Activated CD4-positive, alpha-beta memory T cell treated with anti-CD3 and anti-CD28 coated beads for 36 hours (primary cell): ENCODE measurements around the gene AOC2. TPM values are rescaled to one million over a fixed set of nuclear protein-coding genes. Genes with fewer than 3 reads are reported as not detected.
"Not testable (repeated sequence)": the region's sequence is repeated elsewhere in the genome, so short reads cannot be mapped to it uniquely, and the experiment has no call there.

Source experiments
- CTCF ChIA-PET: fragments of 350-600 bp; sonication (Branson Sonifier 250); formaldehyde crosslinking; loops from one replicate; lab custom pipeline; 2021; ENCODE audit warnings: antibody characterized with exemption, inconsistent platforms; lab: Charles Lee
- POLR2A ChIA-PET: fragments of 350-600 bp; sonication (Branson Sonifier 250); formaldehyde crosslinking; loops from one replicate; lab custom pipeline; 2021; ENCODE audit warnings: antibody characterized with exemption; lab: Charles Lee
- DNase-seq: peaks from one replicate; pipeline ENCODE4 v3.0.0-alpha.2; 2020
- H3K27ac Mint-ChIP-seq: one replicate; pipeline ENCODE4 v1.8.0; 2021; ENCODE audit warnings: mixed read lengths
- H3K27me3 Mint-ChIP-seq: one replicate; pipeline ENCODE4 v1.8.0; 2021; ENCODE audit warnings: mixed read lengths
- H3K36me3 Mint-ChIP-seq: one replicate; pipeline ENCODE4 v1.8.0; 2021; ENCODE audit warnings: mixed read lengths
- H3K4me1 Mint-ChIP-seq: one replicate; pipeline ENCODE4 v1.8.0; 2021; ENCODE audit warnings: low read depth, mixed read lengths
- H3K4me3 Mint-ChIP-seq: one replicate; pipeline ENCODE4 v1.8.0; 2021; ENCODE audit warnings: mild to moderate bottlenecking, mixed read lengths
- H3K9me3 Mint-ChIP-seq: one replicate; pipeline ENCODE4 v1.8.0; 2021; ENCODE audit warnings: mixed read lengths
- intact Hi-C: fragments of 100-400 bp; cut with micrococcal nuclease; formaldehyde crosslinking; loops from one replicate; pipeline ENCODE4 v1.15.1; 2023
- total RNA-seq, 2 experiments: library from RNA; stranded (reverse); gene quantifications; one replicate each; pipeline ENCODE4 v1.2.3, GENCODE V29; 2021

Gene AOC2
- total RNA-seq, 2 experiments from 2014 or later: 1.7 to 2.0 TPM

DNA sequence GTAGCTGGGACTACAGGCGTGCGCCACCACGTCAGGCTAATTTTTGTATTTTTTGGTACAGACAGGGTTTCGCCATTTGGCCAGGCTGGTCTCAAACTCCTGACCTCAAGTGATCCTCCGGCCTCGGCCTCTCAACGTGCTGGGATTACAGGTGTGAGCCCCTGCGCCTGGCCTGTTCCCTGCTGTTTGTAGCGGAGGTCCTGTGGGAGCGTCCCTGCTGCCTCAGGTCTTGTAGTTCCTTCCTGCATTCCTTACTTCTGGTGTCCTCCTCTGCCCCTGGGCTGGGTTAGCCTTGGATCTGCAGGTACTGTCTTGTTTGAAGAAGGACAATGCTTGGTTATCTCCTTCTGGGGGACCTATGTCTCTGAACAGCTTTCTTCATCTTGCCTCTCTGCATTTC is 32.7 kb downstream of the AOC2 start:
- H3K27ac Mint-ChIP-seq: no peak overlapping the region
- no peak overlapping the region for H3K4me3 Mint-ChIP-seq
- DNase-seq: no peak
- ChIA-PET POLR2A (no interaction called here), CTCF (no interaction called here)
- no peaks in the 10 kb centered on the region for H3K9me3 Mint-ChIP-seq
- no peaks in the 10 kb centered on the region for H3K36me3 Mint-ChIP-seq
- no peaks in the 10 kb centered on the region for H3K4me1 Mint-ChIP-seq
- intact Hi-C loops: no loop called here
- H3K27me3 Mint-ChIP-seq: peaks cover 8% of the 10 kb centered on the region

DNA sequence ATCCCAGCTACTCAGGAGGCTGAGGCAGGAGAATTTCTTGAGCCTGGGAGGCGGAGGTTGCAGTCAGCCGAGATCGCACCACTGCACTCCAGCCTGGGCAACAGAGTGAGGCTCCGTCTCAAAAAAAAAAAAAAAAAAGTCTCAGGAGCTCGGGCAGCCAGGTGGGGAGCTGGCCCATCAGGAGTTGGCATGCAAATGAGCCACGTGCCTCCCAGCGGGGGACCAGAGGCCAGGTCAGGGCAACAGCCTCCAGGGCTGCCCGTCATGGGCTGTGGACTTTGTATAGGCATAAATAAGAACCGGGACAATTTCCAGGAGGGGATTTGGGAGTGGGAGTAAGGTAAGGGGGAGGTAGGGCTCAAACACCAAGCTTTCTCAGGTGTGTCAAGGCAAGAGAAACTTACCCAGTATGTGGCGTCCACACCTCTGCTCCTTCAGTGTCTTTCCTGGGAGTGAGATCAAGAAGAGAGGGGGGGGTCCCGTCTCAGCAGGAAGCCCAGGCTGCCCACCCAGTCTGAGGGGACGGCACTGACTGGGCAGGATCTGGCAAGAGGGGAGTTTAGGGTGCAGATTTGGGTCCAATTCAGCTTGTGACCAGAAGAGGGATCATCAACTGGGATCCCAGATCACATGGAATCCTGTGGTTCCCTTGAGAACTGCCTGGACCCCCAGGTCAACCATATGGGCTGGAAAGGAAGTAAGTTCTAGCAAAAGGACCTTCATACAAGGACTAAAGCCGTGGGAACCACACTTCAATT is 33.9 kb downstream of the AOC2 start:
- intact Hi-C loops: no loop called here
- Mint-ChIP-seq H3K27me3 (peaks cover 7% of the 10 kb centered on the region), H3K27ac (no peak overlapping the region), H3K9me3 (no peaks in the 10 kb centered on the region), H3K4me1 (no peaks in the 10 kb centered on the region), H3K4me3 (no peak overlapping the region), H3K36me3 (no peaks in the 10 kb centered on the region)
- ChIA-PET POLR2A (no interaction called here), CTCF (no interaction called here)
- no peak for DNase-seq

GRCh38 chr17:42878924-42879595 is 34.7 kb downstream of the AOC2 start:
- intact Hi-C loops: no loop called here
- Mint-ChIP-seq H3K36me3 (no peaks in the 10 kb centered on the region), H3K9me3 (no peaks in the 10 kb centered on the region), H3K27me3 (peaks cover 7% of the 10 kb centered on the region), H3K4me3 (no peak overlapping the region), H3K4me1 (no peaks in the 10 kb centered on the region), H3K27ac (no peak overlapping the region)
- POLR2A ChIA-PET: no interaction called here
- DNase-seq: no peak
- CTCF ChIA-PET: no interaction called here

DNA sequence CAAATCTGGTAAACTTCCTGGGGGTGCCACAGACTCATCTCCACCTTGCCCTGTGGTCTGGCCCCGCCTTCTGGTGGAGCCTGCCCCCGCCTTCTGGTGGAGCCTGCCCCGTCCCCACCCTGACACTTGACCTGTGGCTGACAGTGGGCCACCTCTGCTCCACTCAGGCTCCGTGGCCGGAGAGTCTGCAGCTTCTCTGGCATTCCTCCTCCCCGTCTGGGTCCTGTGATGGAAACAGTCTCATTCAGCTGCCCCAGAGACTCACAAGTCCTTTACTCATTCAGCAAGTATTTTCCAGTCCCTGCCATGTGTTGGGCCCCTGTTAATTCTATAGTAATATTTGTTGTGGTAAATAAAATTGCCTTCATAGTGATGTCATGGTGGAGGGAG is 35.2 kb downstream of the AOC2 start:
- ChIA-PET POLR2A (no interaction called here), CTCF (no interaction called here)
- Mint-ChIP-seq H3K9me3 (no peaks in the 10 kb centered on the region), H3K4me1 (no peaks in the 10 kb centered on the region), H3K36me3 (no peaks in the 10 kb centered on the region), H3K27me3 (peaks cover 7% of the 10 kb centered on the region), H3K4me3 (no peak overlapping the region), H3K27ac (no peak overlapping the region)
- no peak for DNase-seq
- intact Hi-C loops: no loop called here

- Mint-ChIP-seq H3K4me1 (no peaks in the 10 kb centered on the region), H3K4me3 (no peak overlapping the region), H3K27ac (no peak overlapping the region), H3K27me3 (peaks cover 7% of the 10 kb centered on the region), H3K36me3 (no peaks in the 10 kb centered on the region), H3K9me3 (no peaks in the 10 kb centered on the region)
- CTCF ChIA-PET: no interaction called here
- DNase-seq: no peak
- intact Hi-C loops: no loop called here
- POLR2A ChIA-PET: no interaction called here
These were observed 36.5 kb downstream of the AOC2 start for GRCh38 chr17:42880776-42881310.

DNA sequence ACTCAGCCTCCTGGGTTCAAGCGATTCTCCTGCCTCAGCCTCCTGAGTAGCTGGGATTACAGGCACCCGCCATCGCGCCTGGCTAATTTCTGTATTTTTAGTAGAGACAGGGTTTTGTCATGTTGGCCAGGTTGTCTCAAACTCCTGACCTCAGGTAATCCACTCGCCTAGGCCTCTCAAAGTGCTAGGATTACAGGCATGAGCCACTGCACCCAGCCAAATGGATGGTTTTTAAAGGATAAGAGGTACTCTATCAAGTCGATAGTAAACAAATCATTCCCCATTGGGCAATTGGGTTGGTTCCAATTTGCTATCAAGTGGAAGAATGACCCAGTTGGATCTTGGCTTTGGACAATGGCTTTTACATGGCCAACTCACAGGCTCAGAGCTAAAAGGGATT is 37.3 kb downstream of the AOC2 start:
- H3K4me1 Mint-ChIP-seq, H3K9me3 Mint-ChIP-seq, DNase-seq, H3K36me3 Mint-ChIP-seq, CTCF ChIA-PET, POLR2A ChIA-PET, intact Hi-C loops, H3K27ac Mint-ChIP-seq, H3K4me3 Mint-ChIP-seq, H3K27me3 Mint-ChIP-seq: not testable (repeated sequence)

DNA sequence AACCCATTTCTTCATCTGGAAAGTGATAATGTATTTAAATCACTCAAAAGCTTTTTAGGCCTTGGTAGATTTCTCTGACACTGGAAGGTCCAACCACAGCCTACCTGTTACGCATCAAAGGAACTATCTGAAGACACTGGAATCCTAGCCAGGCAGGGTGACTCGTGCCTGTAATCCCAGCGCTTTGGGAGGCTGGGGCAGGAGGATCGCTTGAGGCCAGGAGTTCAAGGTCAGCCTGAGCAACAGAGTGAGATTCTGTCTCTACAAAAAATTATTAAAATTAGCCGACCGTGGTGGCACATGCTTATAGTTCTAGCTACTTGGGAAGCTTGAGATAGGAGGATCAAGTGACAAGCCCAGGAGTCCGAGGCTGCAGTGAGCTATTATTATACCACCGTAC is 37.8 kb downstream of the AOC2 start:
- H3K9me3 Mint-ChIP-seq: no peaks in the 10 kb centered on the region
- ChIA-PET CTCF (interaction anchor here (1.2 kb wide), 1 partner anchor 44 kb away, joined by 3 read pairs; no protein-coding TSS in a partner anchor), POLR2A (no interaction called here)
- no peaks in the 10 kb centered on the region for H3K4me1 Mint-ChIP-seq
- peaks cover 6% of the 10 kb centered on the region for H3K27me3 Mint-ChIP-seq
- DNase-seq: no peak
- H3K36me3 Mint-ChIP-seq: no peaks in the 10 kb centered on the region
- no peak overlapping the region for H3K27ac Mint-ChIP-seq
- intact Hi-C loops: no loop called here
- H3K4me3 Mint-ChIP-seq: no peak overlapping the region

- Mint-ChIP-seq H3K27ac (no peak overlapping the region), H3K9me3 (no peaks in the 10 kb centered on the region), H3K36me3 (no peaks in the 10 kb centered on the region), H3K27me3 (peaks cover 3% of the 10 kb centered on the region), H3K4me3 (no peak overlapping the region), H3K4me1 (no peaks in the 10 kb centered on the region)
- no peak for DNase-seq
- intact Hi-C loops: no loop called here
- ChIA-PET POLR2A (no interaction called here), CTCF (interaction anchor here (0.7 kb wide), 2 partner anchors 261 to 336 kb away, joined by 3 to 5 read pairs; no protein-coding TSS in a partner anchor)
These were observed 39.6 kb downstream of the AOC2 start for GRCh38 chr17:42883802-42884558.

DNA sequence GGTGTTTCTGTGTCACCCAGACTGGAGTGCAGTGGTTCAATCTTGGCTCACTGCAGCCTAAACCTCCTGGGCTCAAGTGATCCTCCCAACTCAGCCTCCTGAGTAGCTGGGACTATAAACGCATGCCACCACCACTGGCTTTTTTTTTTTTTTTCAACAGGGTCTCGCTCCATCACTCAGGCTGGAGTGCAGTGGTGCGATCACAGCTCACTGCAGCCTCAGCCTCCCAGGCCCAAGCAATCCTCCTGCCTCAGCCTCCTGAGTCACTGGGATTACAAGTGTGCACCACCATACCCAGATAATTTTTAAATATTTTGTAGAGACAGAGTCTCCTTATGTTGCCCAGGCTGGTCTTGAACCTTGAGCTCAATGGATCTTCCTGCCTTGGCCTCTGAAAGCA is 41.4 kb downstream of the AOC2 start:
- POLR2A ChIA-PET: interaction anchor here (0.5 kb wide), 1 partner anchor 272 kb away, joined by 3 read pairs; no protein-coding TSS in a partner anchor
- H3K9me3 Mint-ChIP-seq, H3K4me3 Mint-ChIP-seq, H3K27ac Mint-ChIP-seq, DNase-seq, H3K4me1 Mint-ChIP-seq, CTCF ChIA-PET, H3K36me3 Mint-ChIP-seq, intact Hi-C loops, H3K27me3 Mint-ChIP-seq: not testable (repeated sequence)

DNA sequence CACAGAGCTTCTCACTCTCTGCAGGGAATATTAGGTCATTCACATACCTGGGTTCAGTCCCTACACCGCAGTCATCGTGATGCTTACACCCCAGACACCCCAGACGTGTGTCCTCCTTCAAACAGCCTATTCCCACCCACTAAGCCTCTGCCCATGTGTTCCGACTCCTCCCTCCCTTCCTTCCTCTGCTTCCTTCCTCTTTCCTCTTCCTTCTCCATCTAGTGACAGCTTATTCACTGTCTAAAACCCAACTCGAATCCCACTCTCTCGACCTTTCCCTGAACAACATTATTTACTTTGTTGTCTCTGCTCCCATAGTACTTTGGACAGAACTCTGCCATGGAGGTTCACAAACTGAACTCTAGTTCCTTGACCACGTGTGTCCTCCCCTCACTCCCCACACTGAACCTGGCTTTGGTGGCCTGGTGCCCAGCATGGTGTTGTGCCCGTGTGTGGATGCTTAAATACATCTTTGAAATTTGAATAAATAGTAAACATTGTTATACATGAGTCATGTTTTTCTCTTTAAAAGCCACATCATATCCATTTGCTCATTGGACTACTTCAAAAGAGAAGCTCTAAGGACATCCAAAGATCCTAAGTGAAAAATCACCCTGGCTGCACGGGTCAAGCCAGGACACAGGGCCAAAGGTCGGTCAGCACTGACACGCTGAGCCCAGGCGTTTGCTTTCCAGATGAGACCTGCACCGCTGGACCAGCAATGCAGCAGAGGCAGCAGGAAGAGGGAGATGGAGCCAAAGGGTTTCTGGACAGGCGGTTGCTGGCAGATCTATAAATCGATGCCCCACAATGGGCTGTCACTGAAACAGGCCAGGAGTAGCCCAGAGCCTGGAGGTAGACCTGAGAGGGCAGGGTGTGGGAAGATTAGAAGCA is 42.1 kb downstream of the AOC2 start:
- Mint-ChIP-seq H3K9me3 (no peaks in the 10 kb centered on the region), H3K27me3 (no peaks in the 10 kb centered on the region), H3K36me3 (no peaks in the 10 kb centered on the region), H3K4me3 (no peak overlapping the region), H3K4me1 (no peaks in the 10 kb centered on the region), H3K27ac (no peak overlapping the region)
- intact Hi-C loops: no loop called here
- POLR2A ChIA-PET: interaction anchor here (0.5 kb wide), 1 partner anchor 273 kb away, joined by 3 read pairs; no protein-coding TSS in a partner anchor
- CTCF ChIA-PET: no interaction called here
- DNase-seq: no peak

GRCh38 chr17:42889809-42890208 is 45.4 kb downstream of the AOC2 start:
- intact Hi-C loops: no loop called here
- Mint-ChIP-seq H3K36me3 (no peaks in the 10 kb centered on the region), H3K27ac (no peak overlapping the region), H3K27me3 (peaks cover 3% of the 10 kb centered on the region), H3K9me3 (no peaks in the 10 kb centered on the region), H3K4me1 (no peaks in the 10 kb centered on the region), H3K4me3 (no peak overlapping the region)
- ChIA-PET CTCF (no interaction called here), POLR2A (no interaction called here)
- DNase-seq: no peak
